Measurements from ENCODE around the gene SIGLEC11. TPM values are rescaled to one million over a fixed set of nuclear protein-coding genes. Genes with fewer than 3 reads are reported as not detected.

SIGLEC11 gene
- polyA plus RNA-seq, 3 donors: 0.28 to 2.2 (median 0.67) TPM

DNA sequence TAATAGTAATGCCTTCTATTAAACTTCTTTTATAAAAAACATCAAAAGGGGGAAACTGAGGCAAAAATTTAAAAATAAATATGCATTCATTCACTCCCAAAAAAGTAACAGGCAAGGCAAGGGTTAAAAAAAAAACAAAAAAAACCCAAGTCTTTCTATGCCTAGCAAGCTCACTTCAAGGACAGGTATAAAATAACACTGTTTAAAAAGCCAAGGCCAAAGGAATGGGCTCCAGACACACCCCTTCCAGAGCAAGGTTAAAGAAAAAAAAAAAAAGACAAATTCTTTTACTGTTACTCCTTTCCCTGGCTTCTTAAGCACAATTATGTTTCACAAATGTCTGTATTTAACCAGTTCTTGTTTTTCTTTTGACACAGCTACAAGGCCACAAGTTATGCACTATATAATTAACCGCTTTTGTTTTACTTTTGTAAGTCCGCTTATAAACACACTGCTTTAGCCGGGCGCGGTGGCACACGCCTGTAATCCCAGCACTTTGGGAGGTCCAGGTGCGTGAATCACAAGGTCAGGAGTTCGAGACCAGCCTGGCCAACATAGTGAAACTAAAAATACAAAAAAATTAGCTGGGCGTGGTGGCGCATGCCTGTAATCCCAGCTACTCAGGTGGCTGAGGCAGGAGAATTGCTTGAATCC lies 3.6 kb downstream of the SIGLEC11 start:
- peaks cover 54% of the 10 kb centered on the region for H3K4me1 Mint-ChIP-seq

DNA sequence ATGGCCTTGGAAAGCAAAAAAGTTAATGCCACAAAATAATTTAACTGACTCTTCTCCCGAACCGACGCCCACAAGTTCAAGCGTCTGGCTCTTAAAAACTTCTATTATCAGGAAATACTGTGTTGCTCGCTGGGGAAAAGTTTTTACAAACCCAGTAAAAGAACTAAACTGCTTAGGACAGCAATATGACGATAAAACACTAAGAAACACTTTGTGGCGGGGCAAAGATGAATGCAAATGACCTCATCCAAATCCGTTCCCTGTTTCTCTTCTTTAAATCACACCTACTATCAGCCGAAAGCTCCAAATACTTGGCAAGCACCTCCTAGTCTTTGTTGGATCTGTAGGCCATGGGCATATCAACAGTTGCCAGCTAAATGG lies 4.9 kb downstream of the SIGLEC11 start:
- H3K9ac ChIP-seq (ENCODE audit: insufficient read depth, low read length, poor library complexity, severe bottlenecking): no peak overlapping the region
- no peaks in the 10 kb centered on the region for H3K36me3 Mint-ChIP-seq
- H3K27me3 Mint-ChIP-seq (ENCODE audit: low read depth in 3 of 3): peaks cover 6 to 7% (median 7%) of the 10 kb centered on the region in 3 donors
- WGBS (ENCODE audit: insufficient coverage): 93% methylated on average over 6 of the region's 9 CpGs
- H3K79me2 ChIP-seq (ENCODE audit: insufficient read depth, low read length): no peaks in the 10 kb centered on the region
- intact Hi-C loops (cut with micrococcal nuclease): no loop called here
- no peaks in the 10 kb centered on the region for H3K27me3 ChIP-seq (ENCODE audit: control insufficient read depth in 2 of 2, insufficient read depth in 2 of 2, low read length in 2 of 2)
- no peak overlapping the region for H3K4me3 ChIP-seq (replicated peaks in 1 of 3; ENCODE audit: low read depth in 2 of 3, low read length in 3 of 3)
- no peaks in the 10 kb centered on the region for H3K9me3 ChIP-seq (replicated peaks in 1 of 2; ENCODE audit: control insufficient read depth in 1 of 2, insufficient read depth in 1 of 2, low read length in 2 of 2)
- H3K27ac ChIP-seq (ENCODE audit: low read depth in 1 of 2, low read length in 2 of 2): no peak overlapping the region
- H3K27ac Mint-ChIP-seq: no peak overlapping the region
- H3K36me3 ChIP-seq (replicated peaks in 1 of 2; ENCODE audit: control insufficient read depth in 1 of 2, insufficient read depth in 2 of 2, low read length in 2 of 2): no peaks in the 10 kb centered on the region
- H3K4me3 Mint-ChIP-seq: no peak overlapping the region
- peaks cover 55 to 57% of the 10 kb centered on the region in 2 donors for H3K4me1 ChIP-seq (ENCODE audit: control insufficient read depth in 1 of 2, insufficient read depth in 2 of 2, low read length in 2 of 2)
- no peak for DNase-seq
- peaks cover 0 to 1% (median 0%) of the 10 kb centered on the region in 7 donors for H3K9me3 Mint-ChIP-seq
- TF ChIP-seq, protein P1, sequence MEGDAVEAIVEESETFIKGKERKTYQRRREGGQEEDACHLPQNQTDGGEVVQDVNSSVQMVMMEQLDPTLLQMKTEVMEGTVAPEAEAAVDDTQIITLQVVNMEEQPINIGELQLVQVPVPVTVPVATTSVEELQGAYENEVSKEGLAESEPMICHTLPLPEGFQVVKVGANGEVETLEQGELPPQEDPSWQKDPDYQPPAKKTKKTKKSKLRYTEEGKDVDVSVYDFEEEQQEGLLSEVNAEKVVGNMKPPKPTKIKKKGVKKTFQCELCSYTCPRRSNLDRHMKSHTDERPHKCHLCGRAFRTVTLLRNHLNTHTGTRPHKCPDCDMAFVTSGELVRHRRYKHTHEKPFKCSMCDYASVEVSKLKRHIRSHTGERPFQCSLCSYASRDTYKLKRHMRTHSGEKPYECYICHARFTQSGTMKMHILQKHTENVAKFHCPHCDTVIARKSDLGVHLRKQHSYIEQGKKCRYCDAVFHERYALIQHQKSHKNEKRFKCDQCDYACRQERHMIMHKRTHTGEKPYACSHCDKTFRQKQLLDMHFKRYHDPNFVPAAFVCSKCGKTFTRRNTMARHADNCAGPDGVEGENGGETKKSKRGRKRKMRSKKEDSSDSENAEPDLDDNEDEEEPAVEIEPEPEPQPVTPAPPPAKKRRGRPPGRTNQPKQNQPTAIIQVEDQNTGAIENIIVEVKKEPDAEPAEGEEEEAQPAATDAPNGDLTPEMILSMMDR (IDR thresholded peaks at IDR 0.05): no peak
- H2AFZ ChIP-seq (ENCODE audit: insufficient read depth, low read depth, low read length, poor library complexity, severe bottlenecking): no peak overlapping the region
- H4K20me1 ChIP-seq (ENCODE audit: insufficient read depth, low read length): no peaks in the 10 kb centered on the region
- no peak overlapping the region for H3K4me2 ChIP-seq (replicated peaks; ENCODE audit: extremely low read depth, low read length, poor library complexity, severe bottlenecking)
- H3K4me1 Mint-ChIP-seq: peaks cover 58% of the 10 kb centered on the region

More for the DNA sequence above, 3.6 kb downstream of the SIGLEC11 start:
- peaks cover 0 to 1% (median 0%) of the 10 kb centered on the region in 7 donors for H3K9me3 Mint-ChIP-seq
- WGBS (ENCODE audit: insufficient coverage): 96% methylated on average over 10 of the region's 10 CpGs
- Histone ChIP-seq H3K9ac (ENCODE audit: insufficient read depth, low read length, poor library complexity, severe bottlenecking) (no peak overlapping the region), H3K4me2 (replicated peaks; ENCODE audit: extremely low read depth, low read length, poor library complexity, severe bottlenecking) (no peak overlapping the region), H3K9me3 (replicated peaks in 1 of 2; ENCODE audit: control insufficient read depth in 1 of 2, insufficient read depth in 1 of 2, low read length in 2 of 2) (no peaks in the 10 kb centered on the region), H3K27me3 (ENCODE audit: control insufficient read depth in 2 of 2, insufficient read depth in 2 of 2, low read length in 2 of 2) (no peaks in the 10 kb centered on the region), H3K4me1 (ENCODE audit: control insufficient read depth in 1 of 2, insufficient read depth in 2 of 2, low read length in 2 of 2) (peaks cover 49 to 54% of the 10 kb centered on the region in 2 donors), H3K27ac (ENCODE audit: low read depth in 1 of 2, low read length in 2 of 2) (no peak overlapping the region), H2AFZ (ENCODE audit: insufficient read depth, low read depth, low read length, poor library complexity, severe bottlenecking) (no peak overlapping the region), H3K36me3 (replicated peaks in 1 of 2; ENCODE audit: control insufficient read depth in 1 of 2, insufficient read depth in 2 of 2, low read length in 2 of 2) (no peaks in the 10 kb centered on the region), H3K79me2 (ENCODE audit: insufficient read depth, low read length) (no peaks in the 10 kb centered on the region), H4K20me1 (ENCODE audit: insufficient read depth, low read length) (no peaks in the 10 kb centered on the region), H3K4me3 (replicated peaks in 1 of 3; ENCODE audit: low read depth in 2 of 3, low read length in 3 of 3) (no peak overlapping the region)
- TF ChIP-seq, protein P1 (IDR thresholded peaks at IDR 0.05): no peak
- intact Hi-C loops (cut with micrococcal nuclease): no loop called here
- peaks cover 3 to 6% (median 6%) of the 10 kb centered on the region in 3 donors for H3K27me3 Mint-ChIP-seq (ENCODE audit: low read depth in 3 of 3)
- no peaks in the 10 kb centered on the region for H3K36me3 Mint-ChIP-seq
- no peak overlapping the region for H3K27ac Mint-ChIP-seq
- no peak overlapping the region for H3K4me3 Mint-ChIP-seq
- DNase-seq: no peak

Data from CD14-positive monocyte (primary cell).